DMS153 (cell line): ENCODE measurements around the gene MINK1.
"Not testable (repeated sequence)": the region's sequence is repeated elsewhere in the genome, so short reads cannot be mapped to it uniquely, and the experiment has no call there.

Experiments used
- DNase-seq: peaks from one replicate; lab custom pipeline; 2025; lab: John Stamatoyannopoulos, UW

The MINK1 gene

GRCh38 chr17:4899341-4900230, 66.4 kb downstream of the MINK1 start, which contains the start of gene C17orf107:
C17orf107 (plus strand) TSS chr17:4899536; CDS start chr17:4899763, 227 bp downstream.
- DNase-seq = no peak

DNA sequence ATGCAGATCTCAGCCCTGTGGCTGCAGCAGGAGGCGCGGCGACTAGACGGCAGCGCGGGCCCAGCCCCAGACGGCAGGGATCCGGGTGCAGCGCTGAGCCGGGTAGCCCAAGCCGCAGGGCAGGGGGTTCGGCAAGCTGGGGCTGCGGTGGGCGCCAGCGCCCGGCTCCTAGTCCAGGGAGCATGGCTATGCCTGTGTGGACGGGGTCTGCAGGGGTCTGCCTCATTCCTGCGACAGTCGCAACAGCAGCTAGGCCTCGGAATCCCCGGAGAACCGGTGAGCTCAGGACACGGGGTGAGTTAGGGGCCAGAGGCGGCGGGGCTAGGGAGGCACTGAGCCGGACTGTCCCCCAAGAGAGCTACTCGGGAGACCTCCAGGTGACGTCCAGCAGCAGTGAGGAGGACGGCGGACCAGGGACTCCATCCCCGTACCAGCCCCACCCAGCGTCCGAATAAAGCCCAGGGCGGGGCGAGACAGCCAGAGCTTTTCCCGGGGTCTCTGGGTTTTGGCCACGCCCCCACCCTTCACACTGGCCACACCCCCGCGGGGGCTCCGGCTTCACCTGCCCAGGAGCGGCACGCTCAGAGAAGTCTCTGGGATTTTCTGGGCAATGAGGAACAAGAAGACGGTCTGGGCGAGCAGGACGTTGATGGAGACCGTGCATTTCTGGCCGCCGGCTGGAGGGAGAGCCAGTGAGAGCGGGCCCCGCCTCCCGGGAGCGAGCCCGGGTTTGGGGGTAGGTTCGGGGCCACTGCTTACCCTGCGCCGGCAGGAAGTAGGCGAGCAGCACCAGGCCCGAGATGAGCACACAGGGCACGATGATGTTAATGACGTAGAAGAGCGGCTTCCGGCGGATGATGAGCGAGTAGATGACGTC, 67.3 kb downstream of the MINK1 start:
- no peak for DNase-seq

DNA sequence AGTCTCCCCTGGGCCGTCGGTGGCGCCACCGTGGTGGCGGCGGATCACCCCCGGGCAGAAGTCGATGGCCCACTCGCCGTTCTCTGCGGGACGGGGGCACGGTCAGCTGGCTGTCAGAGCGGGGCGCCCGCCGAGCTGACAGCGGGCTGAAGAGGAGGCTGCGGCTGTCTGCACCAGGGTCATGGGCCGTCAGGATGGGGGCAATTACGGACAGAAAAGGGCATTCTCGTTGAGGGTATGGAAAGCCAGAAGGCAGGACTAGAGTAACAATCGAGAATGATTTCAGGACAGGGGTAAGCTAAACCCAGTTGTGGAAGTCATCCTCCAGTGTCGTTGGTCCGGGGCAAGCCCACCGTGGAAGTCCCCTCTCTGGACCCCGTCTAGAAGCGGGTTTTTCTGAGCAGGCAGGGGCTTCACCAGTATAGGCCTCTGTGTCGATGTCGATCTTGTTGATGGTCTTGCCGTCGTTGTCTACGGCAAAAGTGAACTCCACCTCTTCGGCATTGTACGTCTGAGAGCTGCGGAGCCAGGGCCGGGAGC, 68.0 kb downstream of the MINK1 start:
- DNase-seq = no peak

- no peak for DNase-seq
Measured at GRCh38 chr17:4901648-4902344, 68.7 kb downstream of the MINK1 start.

GRCh38 chr17:4902540-4902939, 69.4 kb downstream of the MINK1 start:
- no peak for DNase-seq

GRCh38 chr17:4903051-4903818, 70.1 kb downstream of the MINK1 start, which contains the start of gene CHRNE:
CHRNE (minus strand) TSS chr17:4903098; CDS start chr17:4903063, 35 bp downstream.
- DNase-seq = no peak

DNA sequence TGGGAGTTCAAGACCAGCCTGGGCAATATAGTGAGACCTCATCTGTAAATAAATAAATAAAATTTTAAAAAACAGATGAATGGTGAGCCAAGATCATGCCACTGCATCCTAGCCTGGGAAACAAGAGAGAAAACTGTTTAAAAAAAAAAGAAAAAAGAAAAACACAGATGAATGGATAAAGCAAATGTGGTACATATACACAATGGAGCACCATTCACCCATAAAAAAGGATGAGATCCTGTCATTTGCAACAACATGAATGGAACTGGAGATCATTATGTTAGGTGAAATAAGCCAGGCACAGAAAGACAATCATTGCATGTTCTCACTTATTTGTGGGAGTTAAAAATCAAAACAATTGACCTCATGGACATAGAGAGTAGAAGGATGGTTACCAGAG, 73.5 kb downstream of the MINK1 start:
- not testable (repeated sequence) for DNase-seq

GRCh38 chr17:4908301-4908700, 75.2 kb downstream of the MINK1 start:
- DNase-seq = no peak

DNA sequence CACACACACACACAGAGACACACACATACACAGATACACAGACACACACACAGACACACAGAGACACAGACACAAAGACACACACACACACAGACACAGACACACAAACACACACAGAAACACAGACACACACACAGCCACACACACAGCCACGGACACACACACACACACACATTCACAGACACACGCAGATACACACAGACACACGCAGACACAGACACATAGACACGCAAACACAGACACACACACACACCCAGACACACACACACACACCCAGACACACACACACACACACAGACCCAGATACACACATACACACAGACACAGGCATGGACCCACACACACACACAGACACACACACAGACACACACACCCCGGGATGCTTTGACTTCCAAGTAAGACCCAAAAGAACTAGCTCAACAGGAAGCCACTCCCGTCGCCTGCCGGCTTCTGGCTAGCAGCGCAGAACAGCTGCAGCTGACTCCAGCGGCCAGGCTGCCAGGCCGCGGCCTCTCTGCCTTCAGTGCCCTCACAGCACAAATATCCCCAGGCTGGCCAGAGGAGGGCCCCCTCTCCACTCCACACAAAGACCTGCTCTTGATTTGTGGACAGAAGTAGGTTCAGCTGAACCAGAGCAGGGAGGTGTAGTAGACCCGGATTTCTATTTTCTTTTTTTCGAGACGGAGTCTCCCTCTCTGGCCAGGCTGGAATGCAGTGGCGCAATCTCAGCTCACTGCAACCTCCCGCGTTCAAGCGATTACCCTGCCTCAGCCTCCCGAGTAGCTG, 75.8 kb downstream of the MINK1 start:
- peak; percentile 73 for DNase-seq

DNA sequence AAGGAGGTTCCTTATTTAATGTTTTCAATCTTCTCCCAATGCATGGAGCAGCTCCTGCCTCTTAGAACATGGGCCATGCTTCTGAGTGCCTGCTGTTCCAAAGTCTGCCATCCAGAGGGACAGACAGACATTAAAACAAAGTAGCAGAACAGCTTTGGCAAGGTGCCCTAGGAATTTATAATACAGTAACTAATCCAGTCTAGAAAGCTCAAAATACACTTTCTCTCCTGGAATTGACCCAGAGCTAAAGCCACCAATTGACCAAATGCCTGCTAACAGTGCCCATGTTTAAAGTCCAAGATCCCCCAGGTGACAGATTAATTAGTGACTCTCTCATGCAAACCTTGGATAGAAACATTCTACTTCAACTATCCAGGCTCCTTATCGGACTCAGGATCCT, 80.9 kb downstream of the MINK1 start:
- no peak for DNase-seq

DNA sequence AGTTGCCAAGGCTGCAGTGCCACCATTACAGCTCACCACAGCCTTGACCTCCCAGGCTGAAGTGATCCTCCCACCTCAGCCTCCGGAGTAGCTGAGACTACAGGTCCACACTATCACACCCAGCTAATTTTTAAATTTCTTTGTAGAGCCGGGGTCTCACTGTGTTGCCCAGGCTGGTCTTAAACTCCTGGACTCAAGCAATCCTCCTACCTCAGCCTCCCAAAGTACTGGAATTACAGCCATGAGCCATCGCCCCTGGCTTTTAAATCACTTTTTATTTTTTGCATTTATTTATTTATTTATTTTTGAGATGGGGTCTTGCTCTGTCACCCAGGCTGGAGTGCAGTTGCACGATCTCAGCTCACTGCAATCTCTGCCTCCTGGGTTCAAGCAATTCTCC, 81.4 kb downstream of the MINK1 start:
- not testable (repeated sequence) for DNase-seq

DNA sequence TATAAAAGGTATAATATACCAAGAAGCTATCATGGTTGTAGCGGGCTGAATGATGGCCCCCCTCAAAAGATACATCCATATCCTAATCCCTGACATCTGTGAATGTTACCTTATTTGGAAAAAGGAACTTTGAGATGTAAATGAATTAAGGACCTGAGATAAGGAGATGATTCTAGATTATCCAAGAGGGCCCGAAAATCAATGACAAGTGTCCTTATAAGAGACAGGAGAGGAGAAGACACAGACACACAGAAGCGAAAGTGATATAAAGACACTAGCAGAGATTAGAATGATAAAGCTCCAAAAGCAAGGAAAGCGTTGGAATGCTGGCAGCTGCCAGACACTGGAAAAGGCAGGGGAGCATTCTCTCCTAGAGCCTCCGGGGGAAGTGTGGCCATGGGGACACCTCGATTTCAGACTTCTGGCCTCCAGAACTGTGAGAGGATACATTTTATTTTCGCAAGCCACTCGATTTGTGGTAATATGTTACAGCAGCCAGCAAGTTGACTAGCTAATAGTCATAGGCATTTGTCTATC, 86.4 kb downstream of the MINK1 start:
- DNase-seq = no peak

DNA sequence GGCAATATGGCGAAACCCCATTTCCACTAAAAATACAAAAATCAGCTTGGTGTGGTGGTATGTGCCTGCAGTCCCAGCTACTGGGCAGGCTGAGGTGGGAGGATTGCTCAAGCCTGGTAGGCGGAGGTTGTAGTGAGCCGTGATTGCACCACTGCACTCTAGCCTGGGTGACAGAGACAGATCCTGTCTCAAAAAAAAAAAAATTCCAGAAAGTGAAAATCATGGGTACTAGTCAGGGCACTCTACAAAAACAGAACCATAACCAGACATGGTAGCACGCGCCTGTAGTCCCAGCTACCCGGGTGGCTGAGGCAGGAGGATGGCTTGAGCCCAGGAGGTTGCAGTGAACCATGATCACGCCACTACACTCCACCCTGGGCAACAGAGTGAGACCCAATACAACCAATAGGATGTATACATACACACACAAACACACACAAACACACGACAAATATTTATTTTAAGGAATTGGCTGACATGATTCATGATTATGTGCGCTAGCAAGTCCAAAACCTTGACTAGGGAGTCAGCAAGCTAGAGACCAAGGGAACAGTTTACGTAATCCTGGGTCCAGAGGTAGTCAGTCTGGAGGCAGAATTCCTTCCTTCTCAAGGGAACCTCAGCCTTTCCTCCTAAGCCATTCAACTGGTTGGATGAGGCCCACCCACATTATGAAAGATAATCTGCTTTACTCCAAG, 87.4 kb downstream of the MINK1 start:
- DNase-seq = no peak

DNA sequence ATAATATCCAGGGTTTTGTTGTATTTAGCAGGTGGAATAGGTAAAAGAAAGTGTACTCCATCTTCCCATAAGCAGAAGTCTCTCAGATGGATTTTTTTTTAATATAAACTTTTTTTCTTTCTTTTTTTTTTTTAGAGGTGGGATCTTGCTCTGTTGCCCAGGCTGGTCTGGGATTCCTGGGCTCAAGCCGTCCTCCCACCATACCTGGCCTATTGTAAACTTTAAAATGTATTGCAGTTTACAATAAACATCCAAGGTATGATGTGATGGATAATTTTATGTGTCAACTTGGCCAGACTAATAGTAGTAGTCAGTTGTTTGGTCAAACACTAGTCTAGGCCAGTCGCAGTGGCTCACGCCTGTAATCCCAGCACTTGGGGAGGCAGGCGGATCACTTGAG, 88.2 kb downstream of the MINK1 start:
- DNase-seq = no peak

DNA sequence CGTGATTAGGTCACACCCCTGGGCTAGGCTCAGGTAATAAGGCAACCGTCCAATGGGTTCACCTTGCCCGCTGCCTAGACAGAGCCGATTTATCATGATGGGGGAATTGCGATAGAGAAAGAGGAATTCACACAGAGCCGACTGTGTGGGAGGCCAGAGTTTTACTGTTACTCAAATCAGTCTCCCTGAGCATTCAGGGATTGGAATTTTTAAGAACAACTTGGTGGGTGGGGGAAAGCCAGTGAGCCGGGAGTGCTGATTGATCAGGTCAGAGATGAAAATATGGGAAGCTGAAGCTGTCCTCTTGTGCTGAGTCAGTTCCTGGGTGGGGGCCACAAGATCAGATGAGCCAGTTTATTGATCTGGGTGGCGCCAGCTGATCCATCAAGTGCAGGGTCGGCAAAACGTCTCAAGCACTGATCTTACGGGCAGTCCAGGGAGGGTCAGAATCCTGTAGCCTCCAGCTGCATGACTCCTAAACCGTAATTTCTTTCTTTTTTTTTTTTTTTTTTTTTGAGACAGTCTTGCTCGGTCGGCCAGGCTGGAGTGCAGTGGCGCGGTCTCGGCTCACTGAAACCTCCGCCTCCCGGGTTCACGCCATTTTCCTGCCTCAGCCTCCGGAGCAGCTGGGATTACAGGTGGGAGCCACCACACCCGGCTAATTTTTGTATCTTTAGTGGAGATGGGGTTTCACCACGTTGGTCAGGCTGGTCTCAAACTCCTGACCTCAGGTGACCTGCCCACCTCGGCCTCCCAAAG, 93.6 kb downstream of the MINK1 start:
- DNase-seq = not testable (repeated sequence)

- DNase-seq = no peak
Measured at GRCh38 chr17:4928881-4929280, 95.7 kb downstream of the MINK1 start.

DNA sequence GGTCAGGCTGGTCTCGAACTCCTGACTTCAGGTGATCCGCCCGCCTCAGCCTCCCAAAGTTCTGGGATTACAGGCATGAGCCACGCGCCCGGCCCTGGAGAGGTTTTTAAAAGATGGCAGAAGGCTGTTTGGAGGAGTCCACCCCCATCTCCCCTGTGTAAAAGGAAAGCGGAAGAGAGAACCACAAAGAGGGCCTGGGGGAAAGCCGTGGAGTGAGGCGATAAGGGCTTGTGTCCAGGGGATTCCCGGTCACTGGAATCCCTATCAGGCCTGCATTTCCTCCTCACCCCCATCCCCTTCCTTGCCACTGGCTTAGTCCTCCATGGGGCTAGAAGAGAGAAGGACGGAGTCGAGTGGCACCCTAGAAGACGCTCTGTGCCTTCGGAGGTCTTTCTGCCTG, 98.8 kb downstream of the MINK1 start, which contains the start of gene GP1BA:
Gene GP1BA (plus strand): TSS at position 315 of the 400 bp plus-strand sequence. CDS start 328 bp downstream, outside the sequence.
- no peak for DNase-seq

DNA sequence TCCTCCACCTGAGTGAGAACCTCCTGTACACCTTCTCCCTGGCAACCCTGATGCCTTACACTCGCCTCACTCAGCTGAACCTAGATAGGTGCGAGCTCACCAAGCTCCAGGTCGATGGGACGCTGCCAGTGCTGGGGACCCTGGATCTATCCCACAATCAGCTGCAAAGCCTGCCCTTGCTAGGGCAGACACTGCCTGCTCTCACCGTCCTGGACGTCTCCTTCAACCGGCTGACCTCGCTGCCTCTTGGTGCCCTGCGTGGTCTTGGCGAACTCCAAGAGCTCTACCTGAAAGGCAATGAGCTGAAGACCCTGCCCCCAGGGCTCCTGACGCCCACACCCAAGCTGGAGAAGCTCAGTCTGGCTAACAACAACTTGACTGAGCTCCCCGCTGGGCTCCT, 99.6 kb downstream of the MINK1 start:
- DNase-seq = no peak
